NB4 (cell line): ENCODE measurements around the gene CYP4F22.

Source experiments
- POLR2A ChIP-seq: IDR thresholded peaks from 2 replicates; pipeline ENCODE4 v1.6.1; 2011; ENCODE audit warnings: mild to moderate bottlenecking; ENCODE audit not compliant: insufficient read length; ENCODE audit errors: extremely low read depth
- TF ChIP-seq, protein P1 (sequence below): IDR thresholded peaks from one replicate; pipeline ENCODE4 v1.5.1; 2012; ENCODE audit warnings: low read depth, low read length

DNA sequence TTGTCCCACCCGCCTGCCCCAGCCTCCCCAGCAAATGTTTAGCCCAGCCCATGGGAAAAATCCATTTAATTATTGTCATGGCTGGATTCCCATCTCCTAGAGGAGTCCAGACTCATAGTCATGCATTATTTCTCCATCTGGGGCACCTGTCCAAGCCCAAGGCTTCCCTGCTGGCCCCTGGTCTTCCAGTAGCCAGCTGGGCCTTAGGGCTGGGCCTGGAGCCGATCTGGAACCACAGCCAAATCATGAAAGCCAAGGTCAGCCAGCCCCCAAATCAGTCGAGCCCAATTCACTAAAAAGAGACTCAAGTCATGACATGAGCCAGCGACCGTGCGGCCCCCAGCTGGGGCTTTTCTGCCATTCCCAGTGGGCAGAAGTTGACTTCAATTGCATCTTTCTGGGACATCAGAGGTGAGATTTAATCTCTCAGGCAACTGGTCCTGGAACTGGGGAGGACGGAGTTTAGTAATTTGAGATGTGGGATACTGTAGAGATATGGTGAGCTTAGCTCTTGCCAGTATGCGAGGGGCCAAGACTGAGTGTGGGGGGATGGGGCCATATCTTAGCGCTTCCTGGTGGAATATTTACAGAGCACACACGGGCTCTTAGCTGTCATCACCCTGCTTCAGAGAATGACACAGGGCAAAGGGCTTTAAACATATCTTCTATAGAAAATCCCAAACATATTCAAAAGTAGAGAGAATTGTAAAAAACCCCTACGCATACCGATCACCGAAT, 19.7 kb upstream of the CYP4F22 start:
- TF ChIP-seq, protein P1, sequence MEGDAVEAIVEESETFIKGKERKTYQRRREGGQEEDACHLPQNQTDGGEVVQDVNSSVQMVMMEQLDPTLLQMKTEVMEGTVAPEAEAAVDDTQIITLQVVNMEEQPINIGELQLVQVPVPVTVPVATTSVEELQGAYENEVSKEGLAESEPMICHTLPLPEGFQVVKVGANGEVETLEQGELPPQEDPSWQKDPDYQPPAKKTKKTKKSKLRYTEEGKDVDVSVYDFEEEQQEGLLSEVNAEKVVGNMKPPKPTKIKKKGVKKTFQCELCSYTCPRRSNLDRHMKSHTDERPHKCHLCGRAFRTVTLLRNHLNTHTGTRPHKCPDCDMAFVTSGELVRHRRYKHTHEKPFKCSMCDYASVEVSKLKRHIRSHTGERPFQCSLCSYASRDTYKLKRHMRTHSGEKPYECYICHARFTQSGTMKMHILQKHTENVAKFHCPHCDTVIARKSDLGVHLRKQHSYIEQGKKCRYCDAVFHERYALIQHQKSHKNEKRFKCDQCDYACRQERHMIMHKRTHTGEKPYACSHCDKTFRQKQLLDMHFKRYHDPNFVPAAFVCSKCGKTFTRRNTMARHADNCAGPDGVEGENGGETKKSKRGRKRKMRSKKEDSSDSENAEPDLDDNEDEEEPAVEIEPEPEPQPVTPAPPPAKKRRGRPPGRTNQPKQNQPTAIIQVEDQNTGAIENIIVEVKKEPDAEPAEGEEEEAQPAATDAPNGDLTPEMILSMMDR, result no peak
- no peak for TF ChIP-seq POLR2A
